Gastrocnemius medialis (tissue), 4 donors: ENCODE data around the gene SERPINH1.

Source experiments
- POLR2A ChIP-seq, 2 donors: fragments of 450-650 bp; IDR thresholded peaks; one replicate each; pipeline ENCODE4 v1.6.1; 2017; ENCODE audit warnings: antibody characterized with exemption in 2 of 2, mild to moderate bottlenecking in 2 of 2, moderate library complexity in 2 of 2
- TF ChIP-seq, protein P1 (sequence below), 5 experiments: fragments of 450-650 bp in 3 of 5; fragments of 200-600 bp in 2 of 5; sonication (generic) in 2 of 5; IDR thresholded peaks in 4 of 5; conservative IDR thresholded peaks in 1 of 5; 1 replicate in 4 of 5; 2 replicates in 1 of 5; pipeline ENCODE4 v1.5.1; 2016 to 2019; ENCODE audit warnings: antibody characterized with exemption in 5 of 5, mild to moderate bottlenecking in 3 of 5, moderate library complexity in 3 of 5

DNA sequence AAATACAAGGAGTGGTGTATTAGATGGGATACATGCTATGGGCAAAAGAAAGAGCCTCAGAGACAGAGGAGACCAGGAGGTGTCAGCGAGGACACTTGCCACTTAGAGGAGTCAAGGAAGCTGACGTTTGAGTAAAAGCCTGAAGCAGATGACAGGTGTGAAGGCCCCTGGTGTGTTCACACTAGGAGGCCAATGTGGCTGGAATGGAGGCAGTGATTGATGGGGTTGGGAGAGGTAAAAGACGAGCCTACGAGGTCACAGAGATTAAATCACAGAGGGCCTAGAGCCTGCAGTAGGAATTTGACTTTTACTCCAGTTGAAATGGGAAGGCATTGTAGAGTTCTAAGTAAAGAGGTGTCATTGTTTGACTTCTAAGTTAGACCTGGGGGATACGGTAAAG lies 24.3 kb upstream of the SERPINH1 start:
- TF ChIP-seq, protein P1, sequence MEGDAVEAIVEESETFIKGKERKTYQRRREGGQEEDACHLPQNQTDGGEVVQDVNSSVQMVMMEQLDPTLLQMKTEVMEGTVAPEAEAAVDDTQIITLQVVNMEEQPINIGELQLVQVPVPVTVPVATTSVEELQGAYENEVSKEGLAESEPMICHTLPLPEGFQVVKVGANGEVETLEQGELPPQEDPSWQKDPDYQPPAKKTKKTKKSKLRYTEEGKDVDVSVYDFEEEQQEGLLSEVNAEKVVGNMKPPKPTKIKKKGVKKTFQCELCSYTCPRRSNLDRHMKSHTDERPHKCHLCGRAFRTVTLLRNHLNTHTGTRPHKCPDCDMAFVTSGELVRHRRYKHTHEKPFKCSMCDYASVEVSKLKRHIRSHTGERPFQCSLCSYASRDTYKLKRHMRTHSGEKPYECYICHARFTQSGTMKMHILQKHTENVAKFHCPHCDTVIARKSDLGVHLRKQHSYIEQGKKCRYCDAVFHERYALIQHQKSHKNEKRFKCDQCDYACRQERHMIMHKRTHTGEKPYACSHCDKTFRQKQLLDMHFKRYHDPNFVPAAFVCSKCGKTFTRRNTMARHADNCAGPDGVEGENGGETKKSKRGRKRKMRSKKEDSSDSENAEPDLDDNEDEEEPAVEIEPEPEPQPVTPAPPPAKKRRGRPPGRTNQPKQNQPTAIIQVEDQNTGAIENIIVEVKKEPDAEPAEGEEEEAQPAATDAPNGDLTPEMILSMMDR (IDR thresholded peaks at IDR 0.05 in 4 of 5, conservative IDR thresholded peaks at IDR 0.05 in 1 of 5): no peak
- no peak for TF ChIP-seq POLR2A (IDR thresholded peaks at IDR 0.05)
